Keratinocyte (primary cell): ENCODE results near the gene DMXL1. TPM values are rescaled to one million over a fixed set of nuclear protein-coding genes. Genes with fewer than 3 reads are reported as not detected.

ENCODE experiments used
- DNase-seq: peaks from one replicate; pipeline ENCODE4 v3.0.0-alpha.2; 2011; ENCODE audit warnings: low read depth, missing footprints, low spot score
- FAIRE-seq: peaks from 2 replicates; lab custom pipeline; 2011; peaks lifted over from hg19 to GRCh38; lab: Jason Lieb, UNC
- H2AFZ ChIP-seq: 2 replicates; pipeline ENCODE4 v1.6.0; 2012; ENCODE audit warnings: low read length, control low read depth, inconsistent platforms; ENCODE audit not compliant: control insufficient read depth
- H3K27ac ChIP-seq: 2 replicates; pipeline ENCODE4 v1.5.1; 2011; ENCODE audit warnings: low read length; ENCODE audit not compliant: control insufficient read depth, insufficient read depth
- H3K27me3 ChIP-seq: 3 replicates; pipeline ENCODE4 v1.6.0; 2011; ENCODE audit warnings: low read length; ENCODE audit not compliant: control insufficient read depth, insufficient read depth; ENCODE audit errors: extremely low read depth
- H3K36me3 ChIP-seq, 2 experiments: 2 replicates in 1 of 2; 3 replicates in 1 of 2; pipeline ENCODE4 v1.5.1; 2011; ENCODE audit warnings: low read length in 2 of 2, mild to moderate bottlenecking in 1 of 2; ENCODE audit not compliant: control insufficient read depth in 2 of 2, insufficient read depth in 2 of 2; ENCODE audit errors: extremely low read depth in 1 of 2
- H3K4me1 ChIP-seq: 3 replicates; pipeline ENCODE4 v1.5.1; 2011; ENCODE audit warnings: low read length; ENCODE audit not compliant: control insufficient read depth, insufficient read depth; ENCODE audit errors: extremely low read depth
- H3K4me2 ChIP-seq: 3 replicates; pipeline ENCODE4 v1.6.0; 2011; ENCODE audit warnings: low read depth, low read length; ENCODE audit not compliant: control insufficient read depth, insufficient read depth; ENCODE audit errors: extremely low read depth
- H3K4me3 ChIP-seq, 3 experiments: fragments of 200-600 bp in 1 of 3; sonication (generic) in 1 of 3; 2 replicates in 2 of 3; 3 replicates in 1 of 3; pipeline ENCODE4 v1.5.1; 2011 to 2016; ENCODE audit warnings: low read length in 3 of 3, mild to moderate bottlenecking in 3 of 3, control low read depth in 2 of 3, inconsistent platforms in 1 of 3, low read depth in 1 of 3, mixed read lengths in 1 of 3, mixed run types in 1 of 3, moderate library complexity in 1 of 3; ENCODE audit not compliant: control insufficient read depth in 2 of 3, insufficient read depth in 2 of 3; ENCODE audit errors: extremely low read depth in 1 of 3
- H3K79me2 ChIP-seq: 2 replicates; pipeline ENCODE4 v1.6.0; 2012; ENCODE audit warnings: low read length; ENCODE audit not compliant: control insufficient read depth, insufficient read depth
- H3K9ac ChIP-seq: 3 replicates; pipeline ENCODE4 v1.6.0; 2011; ENCODE audit warnings: low read length; ENCODE audit not compliant: control insufficient read depth, insufficient read depth; ENCODE audit errors: extremely low read depth
- H3K9me1 ChIP-seq: 3 replicates; pipeline ENCODE4 v1.6.0; 2011; ENCODE audit warnings: low read length; ENCODE audit not compliant: control insufficient read depth, insufficient read depth; ENCODE audit errors: extremely low read depth
- H3K9me3 ChIP-seq: 2 replicates; pipeline ENCODE4 v1.5.1; 2012; ENCODE audit warnings: low read depth, low read length; ENCODE audit not compliant: control insufficient read depth
- H4K20me1 ChIP-seq: 3 replicates; pipeline ENCODE4 v1.6.0; 2011; ENCODE audit warnings: low read length; ENCODE audit not compliant: control insufficient read depth, insufficient read depth; ENCODE audit errors: extremely low read depth
- CTCF ChIP-seq, 3 experiments: IDR thresholded peaks in 1 of 3; conservative IDR thresholded peaks in 1 of 3; optimal IDR thresholded peaks in 1 of 3; 2 replicates in 2 of 3; 3 replicates in 1 of 3; pipeline versions ENCODE3 to v1.5.1; 2011; ENCODE audit warnings: low read length in 3 of 3, mild to moderate bottlenecking in 3 of 3, moderate library complexity in 2 of 3, control low read depth in 1 of 3, inconsistent platforms in 1 of 3; ENCODE audit not compliant: insufficient read depth in 2 of 3; ENCODE audit errors: extremely low read depth in 1 of 3
- EZH2 ChIP-seq: IDR thresholded peaks from one replicate; pipeline ENCODE4 v1.6.1; 2012; ENCODE audit warnings: inconsistent platforms, mild to moderate bottlenecking, low read length, moderate library complexity
- dilution Hi-C: fragments of 300-500 bp; cut with MboI; formaldehyde crosslinking; loops from one replicate; pipeline ENCODE4 v1.7.0; 2020; ENCODE audit warnings: low sequenced_read_pairs; ENCODE audit not compliant: extremely low pct_ligation_motif_present
- polyA plus RNA-seq, 5 experiments: library from polyadenylated mRNA; depleted of rRNA in 3 of 5; stranded (reverse) in 3 of 5; stranded (forward) in 1 of 5; unstranded in 1 of 5; fragments of >200 nt; gene quantifications; 1 replicate in 1 of 5; 2 replicates in 3 of 5; 3 replicates in 1 of 5; pipeline versions ENCODE4 v1.2.1 to v1.2.3, GENCODE V29; 2011 to 2012; ENCODE audit warnings: missing spikeins in 2 of 5, low read depth in 1 of 5, low replicate concordance in 1 of 5

DMXL1 gene
- polyA plus RNA-seq, 1 donor (not counting 4 experiments of a cell fraction or from before 2014, with no cell fraction given): 13.1 TPM

- FAIRE-seq (peak; percentile 44), DNase-seq (no peak)
- H4K20me1 ChIP-seq: no peaks in the 10 kb centered on the region
- no peaks in the 10 kb centered on the region for H3K36me3 ChIP-seq
- dilution Hi-C loops: no loop called here
- no peaks in the 10 kb centered on the region for H3K4me1 ChIP-seq
- no peaks in the 10 kb centered on the region for H3K27me3 ChIP-seq
- no peaks in the 10 kb centered on the region for H3K9me1 ChIP-seq
- no peaks in the 10 kb centered on the region for H3K9me3 ChIP-seq
- H2AFZ ChIP-seq: peak overlapping the region; percentile 42
- H3K9ac ChIP-seq: no peak overlapping the region
- H3K4me3 ChIP-seq: no peak overlapping the region
- TF ChIP-seq CTCF (optimal IDR thresholded peaks at IDR 0.05 in 1 of 3, IDR thresholded peaks at IDR 0.05 in 1 of 3, conservative IDR thresholded peaks at IDR 0.05 in 1 of 3; ENCODE audit: extremely low read depth in 1 of 3, insufficient read depth in 2 of 3, low read length in 3 of 3): peak; percentile 18 to 28 (median 24)
- no peak for TF ChIP-seq EZH2
- no peak overlapping the region for H3K27ac ChIP-seq
- no peaks in the 10 kb centered on the region for H3K79me2 ChIP-seq
- H3K4me2 ChIP-seq: no peak overlapping the region
These were observed 184.9 kb downstream of the DMXL1 start for GRCh38 chr5:119255571-119256356.

DNA sequence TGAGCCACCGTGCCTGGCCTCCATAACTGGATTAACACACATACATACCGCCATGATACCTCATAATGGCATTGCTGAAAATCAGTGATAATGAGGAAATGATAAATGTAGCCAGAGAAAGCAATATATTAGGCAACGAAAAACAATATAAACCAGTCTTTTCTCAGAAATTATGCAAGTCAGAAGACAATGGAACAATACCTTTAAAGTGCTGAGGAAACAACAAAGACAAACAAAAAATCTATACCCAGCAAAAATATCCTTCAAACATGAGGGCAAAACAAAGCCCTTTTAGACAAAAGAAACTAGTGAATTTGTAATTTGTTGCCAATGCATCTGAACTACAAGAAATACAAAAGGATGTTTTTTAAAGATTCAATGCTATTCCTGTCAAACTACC is 186.7 kb downstream of the DMXL1 start:
- TF ChIP-seq CTCF (optimal IDR thresholded peaks at IDR 0.05 in 1 of 3, IDR thresholded peaks at IDR 0.05 in 1 of 3, conservative IDR thresholded peaks at IDR 0.05 in 1 of 3; ENCODE audit: extremely low read depth in 1 of 3, insufficient read depth in 2 of 3, low read length in 3 of 3): no peak
- TF ChIP-seq EZH2: no peak
- H3K4me3 ChIP-seq: no peak overlapping the region
- H3K79me2 ChIP-seq: no peaks in the 10 kb centered on the region
- no peak overlapping the region for H3K4me2 ChIP-seq
- H2AFZ ChIP-seq: no peak overlapping the region
- no peak overlapping the region for H3K9ac ChIP-seq
- H3K27ac ChIP-seq: no peak overlapping the region
- no peaks in the 10 kb centered on the region for H3K27me3 ChIP-seq
- H3K36me3 ChIP-seq: no peaks in the 10 kb centered on the region
- no peaks in the 10 kb centered on the region for H3K4me1 ChIP-seq
- no peaks in the 10 kb centered on the region for H3K9me1 ChIP-seq
- DNase-seq (no peak), FAIRE-seq (no peak)
- dilution Hi-C loops: no loop called here
- H3K9me3 ChIP-seq: no peaks in the 10 kb centered on the region
- no peaks in the 10 kb centered on the region for H4K20me1 ChIP-seq
